ENCODE measurements around the gene COLQ.
"Not testable (repeated sequence)": the region's sequence is repeated elsewhere in the genome, so short reads cannot be mapped to it uniquely, and the experiment has no call there.

COLQ gene

DNA sequence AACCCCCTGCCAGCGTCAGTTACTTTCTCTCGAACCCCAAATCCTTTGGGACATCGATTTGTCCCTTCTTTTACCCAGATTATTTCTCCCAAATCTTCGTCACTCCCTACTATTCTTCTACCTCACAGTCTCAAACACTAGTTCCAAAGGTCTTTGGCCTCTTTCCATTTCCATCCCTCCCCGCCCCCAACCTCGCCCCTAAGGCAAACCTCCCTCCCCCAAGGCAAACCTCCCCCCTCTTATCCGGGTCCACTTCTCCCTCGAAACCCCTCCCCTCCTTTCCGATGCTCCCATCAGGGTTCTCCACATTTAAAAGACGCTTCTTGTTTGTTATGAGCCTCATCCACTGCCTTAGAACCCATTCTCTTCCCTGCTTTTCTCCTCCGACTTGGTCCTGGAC, 93.5 kb downstream of the COLQ start:
- Histone ChIP-seq H3K9ac (ENCODE audit: insufficient read length) (peak overlapping the region; percentile 86), H3K36me3 (ENCODE audit: insufficient read depth, low read length) (peaks cover 6% of the 10 kb centered on the region; the same call in 1 of the 2 replicates), H3K27ac (no peak overlapping the region), H3K9me3 (ENCODE audit: low read depth, low read length) (no peaks in the 10 kb centered on the region), H3K4me3 (peak overlapping the region; percentile 87)
- no peak for DNase-seq (ENCODE audit: low read depth, low spot score)
- TF ChIP-seq FOXP2 (optimal IDR thresholded peaks at IDR 0.05; ENCODE audit: control extremely low read depth, extremely low read length, insufficient read depth), result no peak

DNA sequence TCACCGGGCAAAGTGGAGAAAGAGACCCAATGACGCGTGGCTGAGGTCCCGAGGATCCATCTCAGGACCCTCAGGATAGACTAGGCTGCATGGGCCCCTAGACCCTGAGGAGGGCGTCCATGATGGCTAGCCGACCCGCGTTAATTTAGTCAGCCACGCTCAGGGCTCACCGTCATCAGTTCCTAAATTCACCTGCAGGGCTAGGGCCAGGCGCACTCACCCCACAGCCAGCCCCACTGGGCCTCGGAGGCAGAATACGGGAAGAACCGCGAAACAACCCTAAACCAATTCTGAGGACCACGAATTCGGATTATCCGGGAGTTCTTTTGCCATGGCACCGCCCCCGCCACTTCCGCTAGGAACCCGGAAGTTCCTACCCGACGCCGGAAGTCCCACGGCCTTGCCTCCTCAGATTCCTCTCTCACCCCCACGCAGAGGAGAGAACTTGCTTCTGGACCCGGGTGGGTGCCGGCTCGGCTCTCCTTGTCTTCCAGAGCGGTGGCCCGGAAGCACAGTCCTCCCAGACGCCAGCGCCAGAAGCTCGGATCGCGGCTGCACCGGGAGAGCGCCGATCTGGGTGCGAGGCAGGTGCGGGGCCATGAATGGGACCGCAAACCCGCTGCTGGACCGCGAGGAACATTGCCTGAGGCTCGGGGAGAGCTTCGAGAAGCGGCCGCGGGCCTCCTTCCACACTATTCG, 94.2 kb downstream of the COLQ start, which contains the start of the genes EAF1 and METTL6:
Gene EAF1, plus strand, starts transcription at position 417 of the 699 bp plus-strand sequence. Its CDS starts 182 bp downstream, at position 599.
Gene METTL6, minus strand, starts transcription at position 363 of the 699 bp plus-strand sequence. CDS start 1,033 bp downstream, outside the sequence.
- Histone ChIP-seq H3K9ac (ENCODE audit: insufficient read length) (peak within 1 kb of the TSS; percentile 86), H3K36me3 (ENCODE audit: insufficient read depth, low read length) (peaks cover 6% of the 10 kb centered on the region; the same call in 1 of the 2 replicates), H3K4me3 (peak within 1 kb of the TSS; percentile 87), H3K9me3 (ENCODE audit: low read depth, low read length) (no peaks in the 10 kb centered on the region), H3K27ac (no peak within 1 kb of the TSS)
- DNase-seq (ENCODE audit: low read depth, low spot score), result no peak
- TF ChIP-seq EZH2 (IDR thresholded peaks at IDR 0.05), result no peak
- TF ChIP-seq POLR2AphosphoS5 (IDR thresholded peaks at IDR 0.05; ENCODE audit: borderline replicate concordance, low read depth, low read length), result peak; percentile 84

DNA sequence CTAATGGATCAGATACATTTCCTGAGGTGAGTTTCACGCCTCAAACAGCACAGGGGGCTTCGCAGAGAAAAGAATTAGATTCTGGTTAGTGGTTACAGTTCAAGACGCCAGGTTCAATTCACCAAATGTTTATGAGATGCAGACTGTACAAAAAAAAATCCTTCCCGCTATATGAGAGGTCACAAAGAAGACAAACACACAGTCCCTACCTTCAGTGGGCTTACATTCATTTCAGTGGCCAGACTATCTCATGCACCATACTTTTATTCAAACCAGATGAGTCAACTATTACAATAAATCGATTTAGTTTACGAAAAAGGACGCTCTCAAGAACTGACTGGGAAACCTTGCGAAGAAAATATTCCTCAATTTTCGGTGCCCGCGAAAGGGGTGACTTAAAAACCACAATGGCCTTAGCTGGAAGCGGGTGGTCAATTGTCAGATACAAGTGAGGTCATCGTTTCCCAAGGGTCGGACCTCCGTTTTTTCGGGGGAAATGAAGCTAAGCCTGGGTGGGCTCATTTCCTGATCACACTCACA, 94.9 kb downstream of the COLQ start:
- H3K4me3 ChIP-seq, result peak overlapping the region; percentile 87
- no peaks in the 10 kb centered on the region for H3K9me3 ChIP-seq (ENCODE audit: low read depth, low read length)
- no peaks in the 10 kb centered on the region; the same call in 1 of the 2 replicates for H3K36me3 ChIP-seq (ENCODE audit: insufficient read depth, low read length)
- H3K9ac ChIP-seq (ENCODE audit: insufficient read length), result peak overlapping the region; percentile 86
- DNase-seq (ENCODE audit: low read depth, low spot score), result no peak
- H3K27ac ChIP-seq, result no peak overlapping the region
- TF ChIP-seq FOXP2 (optimal IDR thresholded peaks at IDR 0.05; ENCODE audit: control extremely low read depth, extremely low read length, insufficient read depth) (no peak), POLR2AphosphoS5 (IDR thresholded peaks at IDR 0.05; ENCODE audit: borderline replicate concordance, low read depth, low read length) (no peak), EZH2 (IDR thresholded peaks at IDR 0.05) (no peak)

DNA sequence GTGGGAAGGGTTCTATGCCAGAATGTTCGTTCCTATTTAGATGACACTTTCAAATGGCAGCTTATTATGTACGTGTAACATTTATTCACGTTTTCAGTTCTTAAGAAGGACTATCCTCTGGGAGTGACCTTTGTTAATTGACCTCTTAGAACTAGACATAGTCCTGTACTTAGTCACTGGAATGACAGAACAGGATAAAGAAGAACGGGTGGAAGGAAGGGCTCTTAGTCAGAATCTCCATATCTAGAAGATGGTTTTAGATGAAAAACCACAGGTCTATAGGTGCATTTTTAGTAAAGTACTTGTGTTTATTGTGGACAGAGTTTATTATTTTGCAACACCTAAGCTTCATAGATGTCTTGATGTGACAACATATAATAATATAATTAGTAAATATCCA, 100.6 kb downstream of the COLQ start:
- no peak overlapping the region for H3K27ac ChIP-seq
- DNase-seq (ENCODE audit: low read depth, low spot score), result no peak
- no peak overlapping the region for H3K9ac ChIP-seq (ENCODE audit: insufficient read length)
- H3K36me3 ChIP-seq (ENCODE audit: insufficient read depth, low read length), result peaks cover 4% of the 10 kb centered on the region; the same call in 1 of the 2 replicates
- TF ChIP-seq EZH2 (IDR thresholded peaks at IDR 0.05), result no peak
- TF ChIP-seq POLR2AphosphoS5 (IDR thresholded peaks at IDR 0.05; ENCODE audit: borderline replicate concordance, low read depth, low read length), result no peak
- TF ChIP-seq FOXP2 (optimal IDR thresholded peaks at IDR 0.05; ENCODE audit: control extremely low read depth, extremely low read length, insufficient read depth), result no peak
- H3K4me3 ChIP-seq, result no peak overlapping the region
- H3K9me3 ChIP-seq (ENCODE audit: low read depth, low read length), result no peaks in the 10 kb centered on the region

DNA sequence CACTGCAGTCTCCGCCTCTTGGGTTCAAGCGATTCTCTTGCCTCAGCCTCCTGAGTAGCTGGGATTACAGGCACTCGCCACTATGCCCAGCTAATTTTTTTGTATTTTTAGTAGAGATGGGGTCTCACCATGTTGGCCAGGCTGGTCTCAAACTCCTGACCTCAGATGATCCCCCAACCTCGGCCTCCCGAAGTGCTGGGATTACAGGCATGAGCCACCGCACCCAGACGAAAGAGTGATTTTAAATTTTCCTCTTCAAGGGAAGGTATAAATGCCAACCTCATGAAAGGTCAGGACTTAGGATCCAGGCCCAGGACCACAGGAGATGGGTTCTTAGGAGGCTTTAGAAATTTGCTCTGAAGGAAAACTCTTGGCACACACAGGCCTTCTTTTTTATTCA, 110.5 kb downstream of the COLQ start:
- not testable (repeated sequence) for H3K9ac ChIP-seq (ENCODE audit: insufficient read length); H3K9me3 ChIP-seq (ENCODE audit: low read depth, low read length); H3K27ac ChIP-seq; DNase-seq (ENCODE audit: low read depth, low spot score); H3K4me3 ChIP-seq
- peaks cover 11% of the 10 kb centered on the region; the same call in 1 of the 2 replicates for H3K36me3 ChIP-seq (ENCODE audit: insufficient read depth, low read length)

DNA sequence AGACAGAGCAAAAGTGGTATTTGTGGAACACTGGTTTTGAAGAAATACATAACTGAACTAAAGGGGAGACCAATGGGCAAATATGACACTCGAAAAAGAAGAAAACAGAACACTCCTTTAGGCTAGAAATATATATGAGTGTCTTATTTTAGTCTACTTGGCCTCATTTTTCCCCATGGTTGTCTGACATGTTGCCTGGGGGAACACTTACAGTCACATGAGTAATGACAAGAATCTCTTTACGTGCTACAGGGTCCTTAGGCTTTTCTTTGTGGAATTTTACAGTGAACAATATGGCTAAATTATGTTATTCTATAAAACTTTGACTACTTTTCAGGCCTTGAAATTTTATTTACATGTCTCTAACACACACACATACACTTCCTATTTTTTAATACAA, 111.7 kb downstream of the COLQ start:
- Histone ChIP-seq H3K9ac (ENCODE audit: insufficient read length) (no peak overlapping the region), H3K36me3 (ENCODE audit: insufficient read depth, low read length) (peaks cover 2% of the 10 kb centered on the region; the same call in 1 of the 2 replicates), H3K4me3 (no peak overlapping the region), H3K27ac (no peak overlapping the region), H3K9me3 (ENCODE audit: low read depth, low read length) (no peaks in the 10 kb centered on the region)
- TF ChIP-seq POLR2AphosphoS5 (IDR thresholded peaks at IDR 0.05; ENCODE audit: borderline replicate concordance, low read depth, low read length), result no peak
- no peak for TF ChIP-seq FOXP2 (optimal IDR thresholded peaks at IDR 0.05; ENCODE audit: control extremely low read depth, extremely low read length, insufficient read depth)
- TF ChIP-seq EZH2 (IDR thresholded peaks at IDR 0.05), result no peak
- DNase-seq (ENCODE audit: low read depth, low spot score), result no peak

DNA sequence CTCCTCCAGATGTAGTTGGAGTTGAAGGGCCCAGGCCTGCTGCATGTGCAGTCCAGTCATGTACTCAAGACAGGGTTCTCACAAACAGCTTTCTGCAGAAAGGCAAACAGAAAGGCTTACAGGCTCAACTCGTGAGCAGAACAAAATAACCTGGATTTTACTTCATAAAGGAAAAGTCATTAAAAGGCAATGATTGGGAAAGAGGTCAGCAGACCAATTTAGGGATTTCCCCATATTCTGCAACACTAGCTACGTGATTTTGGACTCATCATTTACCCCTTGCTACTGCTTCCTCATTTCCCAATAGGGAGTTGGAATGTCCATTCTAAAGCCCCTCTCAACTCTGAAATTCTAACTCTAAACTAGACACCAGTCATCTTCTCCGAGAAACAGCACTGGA, 112.3 kb downstream of the COLQ start:
- TF ChIP-seq FOXP2 (optimal IDR thresholded peaks at IDR 0.05; ENCODE audit: control extremely low read depth, extremely low read length, insufficient read depth) (no peak), EZH2 (IDR thresholded peaks at IDR 0.05) (no peak), POLR2AphosphoS5 (IDR thresholded peaks at IDR 0.05; ENCODE audit: borderline replicate concordance, low read depth, low read length) (no peak)
- Histone ChIP-seq H3K9ac (ENCODE audit: insufficient read length) (no peak overlapping the region), H3K27ac (no peak overlapping the region), H3K4me3 (no peak overlapping the region), H3K9me3 (ENCODE audit: low read depth, low read length) (no peaks in the 10 kb centered on the region), H3K36me3 (ENCODE audit: insufficient read depth, low read length) (peaks cover 2% of the 10 kb centered on the region; the same call in 1 of the 2 replicates)
- no peak for DNase-seq (ENCODE audit: low read depth, low spot score)

DNA sequence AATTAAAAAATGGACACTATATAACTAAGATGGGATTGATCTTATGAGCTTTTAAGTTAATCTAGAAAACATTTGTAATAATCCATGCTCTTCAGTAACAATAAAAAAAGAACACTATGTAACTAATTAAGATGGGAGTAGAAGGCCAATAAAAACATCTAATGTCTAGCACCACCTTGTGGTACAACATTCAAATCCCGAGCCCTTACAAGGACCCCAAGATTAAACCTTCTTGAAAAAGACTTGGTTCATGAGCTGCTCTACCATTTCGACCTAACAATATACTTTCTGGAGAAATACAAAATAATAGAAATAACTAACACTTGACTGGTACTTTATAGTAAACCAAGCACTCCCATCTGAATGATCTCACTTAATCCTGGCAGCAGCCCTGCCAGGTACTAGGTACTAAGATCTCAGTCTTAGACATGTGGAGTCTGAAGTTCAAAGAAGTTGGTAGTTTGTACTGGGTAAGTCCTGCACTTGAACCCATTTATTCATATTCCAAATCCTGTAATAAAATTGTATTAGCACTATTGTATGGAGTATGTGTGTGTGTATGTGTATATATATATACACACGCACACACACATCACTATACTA, 116.0 kb downstream of the COLQ start:
- no peaks in the 10 kb centered on the region for H3K36me3 ChIP-seq (ENCODE audit: insufficient read depth, low read length)
- no peak overlapping the region for H3K4me3 ChIP-seq
- H3K9ac ChIP-seq (ENCODE audit: insufficient read length), result no peak overlapping the region
- TF ChIP-seq EZH2 (IDR thresholded peaks at IDR 0.05), result no peak
- TF ChIP-seq POLR2AphosphoS5 (IDR thresholded peaks at IDR 0.05; ENCODE audit: borderline replicate concordance, low read depth, low read length), result no peak
- TF ChIP-seq FOXP2 (optimal IDR thresholded peaks at IDR 0.05; ENCODE audit: control extremely low read depth, extremely low read length, insufficient read depth), result no peak
- H3K27ac ChIP-seq, result no peak overlapping the region
- no peaks in the 10 kb centered on the region for H3K9me3 ChIP-seq (ENCODE audit: low read depth, low read length)
- DNase-seq (ENCODE audit: low read depth, low spot score), result no peak
